Measurements from ENCODE around the gene NBPF3.
"Not testable (repeated sequence)": the region's sequence is repeated elsewhere in the genome, so short reads cannot be mapped to it uniquely, and the experiment has no call there.

NBPF3 gene

DNA sequence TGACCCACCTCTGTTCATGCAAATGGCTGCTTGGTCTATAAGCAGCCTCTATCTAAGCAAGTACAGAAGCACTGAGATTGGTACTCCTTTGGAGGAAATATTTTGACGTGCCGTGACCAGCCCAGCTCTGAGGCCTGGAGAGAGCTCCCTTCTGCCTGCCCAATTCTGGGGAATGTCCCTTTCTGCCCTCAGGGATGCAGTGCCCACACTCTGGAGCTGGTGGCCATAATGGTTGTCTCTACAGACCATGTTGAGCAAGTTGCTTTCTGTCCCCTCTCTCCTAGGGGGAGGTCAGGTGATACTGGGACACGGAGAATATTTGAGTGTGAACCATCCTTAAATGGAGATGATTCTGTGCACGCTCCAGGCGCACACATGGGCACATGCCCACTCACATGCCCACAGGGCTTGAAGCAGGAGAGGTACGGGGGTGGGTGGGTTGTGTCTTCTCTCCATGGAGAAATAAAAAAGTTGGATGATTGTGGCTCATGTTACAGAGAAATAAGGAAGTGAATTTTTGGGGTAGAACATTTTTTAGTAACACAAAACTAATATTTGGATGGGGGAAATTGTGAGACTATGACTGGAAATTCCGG, 55.4 kb downstream of the NBPF3 start:
- DNase-seq, result no peak

DNA sequence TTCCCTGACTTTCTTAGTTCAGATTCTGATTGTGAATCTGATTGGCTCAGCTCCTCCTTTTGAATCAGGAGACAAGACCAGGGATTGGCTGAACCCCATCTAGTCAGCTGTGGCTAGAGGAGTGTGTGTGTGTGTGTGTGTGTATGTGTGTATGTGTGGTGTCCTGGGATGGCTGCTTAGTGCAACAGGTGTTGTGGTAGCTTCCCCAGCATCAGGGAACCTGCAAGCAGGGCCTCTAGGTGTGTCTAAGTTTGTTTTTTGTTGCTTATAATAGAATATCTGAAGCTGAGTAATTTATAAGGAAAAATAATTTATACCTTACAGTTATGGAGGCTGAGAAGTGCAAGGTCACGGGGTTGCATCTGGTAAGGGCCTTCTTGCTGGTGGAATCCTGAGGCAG, 56.1 kb downstream of the NBPF3 start:
- no peak for DNase-seq

DNA sequence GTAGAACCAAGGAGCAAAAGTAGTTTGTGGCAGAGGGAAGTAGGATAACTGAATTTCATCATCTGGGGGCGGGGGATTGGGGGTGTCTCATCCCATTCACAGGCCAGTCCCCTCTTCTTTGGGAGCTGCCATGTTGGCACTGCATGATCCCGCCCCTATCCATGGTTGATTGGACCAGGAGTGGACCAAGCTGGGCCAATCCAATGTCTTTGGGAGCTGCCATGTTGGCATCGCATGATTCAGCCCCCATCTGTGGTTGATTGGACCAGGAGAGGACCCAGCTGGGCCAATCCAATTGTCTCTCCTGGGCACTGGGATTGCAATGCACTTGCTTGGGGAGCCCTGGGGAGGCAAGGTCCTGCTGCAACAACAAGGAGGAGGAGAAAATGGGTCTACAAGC, 56.9 kb downstream of the NBPF3 start:
- no peak for DNase-seq

DNA sequence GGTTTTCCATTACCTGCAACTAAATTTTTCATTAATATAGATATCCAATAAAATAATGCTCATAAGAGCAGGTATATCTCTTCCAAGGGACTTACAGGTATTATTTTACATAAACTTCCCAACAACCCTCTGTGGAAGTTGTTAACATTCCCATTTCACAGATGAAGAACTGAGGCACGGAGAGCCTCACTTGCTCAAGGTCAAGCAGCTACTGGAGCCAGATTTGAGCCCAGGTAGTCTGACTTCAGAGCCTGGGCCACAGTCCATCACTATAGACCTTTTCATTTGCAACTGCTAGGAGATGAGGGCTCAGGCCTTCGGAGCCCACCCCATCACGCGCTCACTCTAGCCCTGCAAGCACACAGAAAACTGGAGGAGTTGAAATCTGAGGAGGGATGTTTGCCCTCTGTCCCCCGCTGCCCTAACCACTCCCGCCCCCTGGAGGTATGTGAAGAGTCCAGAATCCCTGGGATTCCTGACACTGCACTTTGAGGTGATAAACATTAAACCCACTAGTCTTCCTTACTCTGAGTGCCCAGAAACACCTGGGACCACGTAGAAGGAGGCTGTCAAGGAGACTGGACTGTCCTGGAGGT, 57.6 kb downstream of the NBPF3 start:
- no peak for DNase-seq

DNA sequence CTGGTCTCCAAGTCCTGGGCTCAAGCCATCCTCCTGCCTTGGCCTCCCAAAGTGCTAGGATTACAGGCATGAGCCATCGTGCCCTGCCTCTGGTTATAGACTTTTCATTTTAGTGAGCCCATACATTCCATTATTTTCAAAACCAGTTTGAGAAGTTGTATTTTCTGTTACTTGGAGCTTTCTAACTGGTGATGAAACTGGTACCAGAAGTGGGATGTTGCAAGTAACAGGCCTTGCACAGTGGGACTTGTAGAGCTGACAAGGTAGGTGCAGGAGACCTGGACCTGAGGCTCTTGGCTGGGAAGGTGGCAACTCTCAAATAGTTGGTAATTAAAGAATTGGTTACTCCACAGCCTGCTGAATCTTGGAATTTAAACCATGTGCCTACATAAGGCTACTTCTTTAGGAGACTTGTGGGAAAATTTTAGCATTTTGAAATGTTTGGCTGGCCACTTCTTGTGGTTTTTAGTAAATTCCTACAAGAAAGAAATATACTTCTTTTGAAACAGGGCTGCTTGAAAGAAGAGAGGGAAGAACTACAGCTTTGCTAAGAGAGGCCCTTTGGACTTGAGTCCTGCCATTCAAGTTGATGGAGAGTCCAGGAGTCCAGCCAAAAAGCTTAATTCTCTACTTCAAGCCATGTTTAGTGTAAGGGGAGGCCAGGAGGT, 59.5 kb downstream of the NBPF3 start:
- no peak for DNase-seq

DNA sequence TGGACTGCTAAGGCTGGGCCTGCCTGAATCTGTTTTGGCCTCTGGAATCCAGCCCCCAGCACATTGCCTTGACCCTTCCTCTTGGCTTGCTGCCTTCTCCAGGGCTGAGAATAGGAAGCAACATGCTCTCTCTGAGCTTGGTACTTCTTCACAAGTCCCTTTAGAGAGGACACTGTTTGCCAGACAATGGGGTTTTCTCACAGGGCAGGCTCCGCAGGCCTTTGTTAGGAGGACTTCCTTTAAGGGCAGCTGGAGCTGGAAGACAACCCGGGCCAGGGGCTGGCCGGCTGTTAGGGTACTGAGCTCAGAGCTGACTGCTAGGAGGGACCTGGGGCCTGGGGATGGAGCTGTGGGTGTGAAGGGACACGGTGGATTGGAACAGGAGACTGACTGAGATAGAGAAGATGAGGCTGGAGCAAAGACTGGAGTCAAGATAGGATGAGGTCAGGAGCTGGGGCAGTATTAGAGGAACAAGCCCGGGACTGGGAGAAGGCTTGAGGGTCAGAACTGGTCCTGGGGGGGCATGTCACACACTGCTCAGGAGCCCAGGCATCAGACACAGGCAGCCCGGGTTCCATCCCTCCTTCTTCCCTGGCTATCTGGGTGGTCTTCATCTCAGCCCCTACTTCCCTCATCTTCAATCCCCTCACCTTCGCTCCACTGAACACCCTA, 63.9 kb downstream of the NBPF3 start:
- no peak for DNase-seq

DNA sequence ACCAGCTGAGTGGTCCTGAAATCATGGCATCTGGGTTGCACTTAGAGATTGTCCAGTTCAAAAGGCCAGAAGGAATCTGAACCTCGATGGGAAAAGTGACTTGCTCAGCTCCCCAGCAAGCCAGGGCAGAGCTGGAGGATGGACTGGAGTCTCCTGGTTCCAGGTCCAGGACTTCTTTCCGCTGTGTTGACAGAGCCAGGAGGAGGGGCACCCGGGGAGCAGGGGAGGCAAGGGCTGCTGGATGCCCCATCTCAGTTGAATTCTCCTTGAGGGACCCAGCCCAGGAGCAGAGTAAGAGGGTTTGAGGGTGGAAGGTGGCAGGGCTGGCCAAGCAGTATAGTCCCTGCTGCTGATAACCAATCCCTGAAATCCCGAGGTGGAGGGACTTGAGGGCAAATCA, 66.9 kb downstream of the NBPF3 start:
- no peak for DNase-seq

DNA sequence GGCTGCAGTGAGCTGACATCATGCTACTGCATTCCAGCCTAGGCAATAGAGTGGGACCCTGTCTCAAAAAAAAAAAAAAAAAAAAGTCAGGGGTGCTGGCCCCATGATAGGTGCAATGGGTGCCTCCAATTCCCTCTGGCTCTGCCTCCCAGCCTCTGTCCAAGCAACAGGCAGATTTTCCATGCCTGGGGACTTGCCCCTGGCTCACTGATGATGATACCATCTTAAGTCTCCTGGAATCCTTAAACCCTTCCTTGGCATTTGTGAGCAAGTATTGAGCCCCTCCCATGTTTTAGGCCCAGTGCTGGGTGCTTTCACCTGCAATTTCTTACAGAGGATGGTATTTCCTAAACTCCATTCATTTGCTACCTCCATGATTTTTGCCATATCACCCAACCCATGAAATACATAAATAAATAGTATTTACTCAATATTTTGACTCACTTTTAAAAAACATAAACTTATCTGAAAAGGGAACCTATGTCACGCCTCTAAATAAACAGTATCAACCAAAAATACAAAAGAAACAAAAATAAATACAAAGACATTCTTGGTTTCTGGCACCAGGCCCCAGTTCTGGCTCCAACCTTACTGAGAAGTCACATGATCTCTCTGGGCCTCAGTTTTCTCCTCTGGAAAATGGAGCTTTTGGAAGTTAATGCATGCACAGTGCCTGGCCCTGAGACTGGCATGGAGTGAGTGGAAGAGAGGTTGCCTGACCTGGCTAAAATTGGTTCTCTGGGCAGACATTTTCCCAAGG, 67.8 kb downstream of the NBPF3 start:
- DNase-seq, result no peak

DNA sequence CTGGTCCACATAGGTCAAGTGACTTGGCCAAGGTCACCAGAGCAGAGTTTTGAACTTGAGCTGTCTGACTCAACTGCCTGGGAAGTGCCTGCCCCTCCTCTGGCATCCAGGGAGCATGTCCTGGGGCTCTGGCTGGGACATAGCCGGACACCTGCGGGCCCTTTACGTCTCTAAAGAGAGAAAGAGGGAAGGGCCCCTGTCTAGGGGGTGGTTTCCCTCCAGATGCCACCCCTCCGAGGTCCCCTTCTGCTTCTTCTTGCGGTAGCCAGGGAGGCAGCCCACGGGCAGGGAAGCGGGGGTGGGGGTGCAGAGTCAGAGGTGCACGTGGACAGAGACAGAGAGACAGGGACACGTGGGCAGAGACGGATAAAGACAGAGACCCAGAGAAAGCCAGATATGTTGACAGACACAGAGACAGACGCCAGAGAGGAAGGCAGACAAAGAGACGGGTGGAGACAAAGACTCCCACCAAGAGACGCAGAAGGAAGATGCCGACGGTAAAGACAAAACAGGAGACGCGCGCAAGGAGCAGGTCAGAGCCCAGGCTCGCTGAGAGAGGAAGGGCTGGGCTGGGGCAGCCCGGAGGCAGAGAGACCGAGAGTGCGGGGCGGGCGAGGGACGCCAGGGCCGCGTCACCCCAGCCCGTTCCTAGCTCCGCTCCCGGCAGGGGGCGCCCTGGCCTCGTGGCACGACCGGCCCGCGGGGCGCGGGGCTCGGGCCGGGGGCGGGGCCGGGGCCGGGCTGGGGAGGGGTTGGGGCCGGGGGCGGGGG, 68.8 kb downstream of the NBPF3 start:
- DNase-seq, result no peak

DNA sequence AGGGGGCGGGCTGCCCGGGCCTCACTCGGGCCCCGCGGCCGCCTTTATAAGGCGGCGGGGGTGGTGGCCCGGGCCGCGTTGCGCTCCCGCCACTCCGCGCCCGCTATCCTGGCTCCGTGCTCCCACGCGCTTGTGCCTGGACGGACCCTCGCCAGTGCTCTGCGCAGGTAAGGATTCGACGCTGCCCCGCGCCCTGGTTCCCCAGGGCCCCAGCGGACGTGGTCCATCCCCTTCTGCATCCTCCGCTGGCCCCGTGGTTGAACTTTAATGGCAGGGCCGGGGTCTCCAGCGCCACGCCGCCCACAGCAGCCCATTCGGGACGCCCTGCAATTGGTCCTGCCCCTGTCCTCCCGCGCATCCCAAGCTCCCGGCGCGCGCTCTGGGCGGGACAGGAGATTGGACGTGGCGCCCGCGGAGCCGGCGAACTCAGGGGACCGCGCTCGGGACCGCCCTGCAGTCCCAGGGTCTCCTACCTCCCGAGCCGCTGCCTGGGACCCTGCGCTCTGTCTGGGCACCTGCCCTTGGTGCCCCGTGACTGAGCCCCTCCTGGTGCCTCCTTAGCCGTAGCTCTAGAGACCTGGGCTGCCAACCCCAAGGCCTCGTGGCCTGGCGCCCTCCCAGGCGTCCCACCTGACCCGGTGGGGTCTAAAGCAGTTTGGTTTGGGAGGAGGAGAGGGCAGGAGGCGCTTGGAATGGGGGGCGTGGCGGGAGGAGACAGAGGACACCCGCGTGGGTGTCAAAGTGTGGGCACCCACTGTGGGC, 69.6 kb downstream of the NBPF3 start, which contains the start of gene ALPL:
ALPL (plus strand) TSS at position 73 of the 762 bp plus-strand sequence. CDS start 44,659 bp downstream, outside the sequence.
- DNase-seq, result no peak

DNA sequence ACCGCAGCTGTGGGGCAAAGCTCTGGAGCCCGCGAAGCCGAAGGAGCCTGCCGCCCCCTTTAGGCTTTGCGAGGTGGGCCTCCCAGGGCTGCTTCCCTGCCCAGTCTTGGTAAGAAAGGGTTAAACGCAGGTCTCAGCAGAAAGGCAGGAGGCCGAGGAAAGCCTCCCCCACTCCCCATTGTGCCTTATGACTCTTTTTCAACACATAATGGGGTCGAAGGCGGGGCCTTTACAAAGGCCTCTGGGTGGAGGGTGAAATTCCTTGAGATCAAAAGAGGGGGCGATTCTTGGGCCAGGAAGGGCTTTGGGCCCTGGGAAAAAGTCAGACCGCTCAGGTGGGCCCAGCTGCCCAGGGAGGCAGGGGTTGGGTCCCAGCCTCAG, 70.2 kb downstream of the NBPF3 start:
- no peak for DNase-seq

DNA sequence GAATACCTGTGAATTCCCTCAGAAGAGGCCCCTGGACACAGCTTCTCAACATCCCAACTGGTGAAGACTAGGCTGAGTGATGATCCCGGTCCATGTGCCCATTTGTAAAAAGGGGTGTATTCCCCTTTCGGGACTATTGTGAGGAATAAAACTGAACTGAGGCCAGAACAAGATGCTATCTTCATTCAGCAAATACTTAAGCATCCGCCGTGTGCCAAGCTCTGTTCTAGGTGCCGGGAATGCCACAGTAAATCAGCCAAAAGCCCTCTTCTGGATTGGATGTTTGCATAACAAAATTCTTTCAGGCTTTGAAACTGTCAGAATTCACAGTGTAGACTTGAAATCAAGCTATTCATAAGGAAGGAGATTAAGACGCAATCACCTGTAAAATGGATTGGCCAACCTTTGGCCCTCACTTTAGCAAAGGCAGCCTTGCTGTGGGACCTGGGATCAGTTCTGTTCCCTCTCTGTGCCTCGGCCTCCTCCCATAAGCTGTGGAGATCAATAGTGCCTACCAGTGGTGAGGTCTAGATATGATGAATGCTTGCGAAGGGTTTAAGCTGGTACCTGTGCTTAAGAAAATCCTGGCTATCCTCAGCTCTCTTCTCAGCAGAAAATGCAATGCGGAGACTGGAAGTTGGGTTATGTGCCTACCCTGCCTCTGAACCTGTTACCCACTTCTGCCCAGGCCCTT, 71.1 kb downstream of the NBPF3 start:
- DNase-seq, result no peak

DNA sequence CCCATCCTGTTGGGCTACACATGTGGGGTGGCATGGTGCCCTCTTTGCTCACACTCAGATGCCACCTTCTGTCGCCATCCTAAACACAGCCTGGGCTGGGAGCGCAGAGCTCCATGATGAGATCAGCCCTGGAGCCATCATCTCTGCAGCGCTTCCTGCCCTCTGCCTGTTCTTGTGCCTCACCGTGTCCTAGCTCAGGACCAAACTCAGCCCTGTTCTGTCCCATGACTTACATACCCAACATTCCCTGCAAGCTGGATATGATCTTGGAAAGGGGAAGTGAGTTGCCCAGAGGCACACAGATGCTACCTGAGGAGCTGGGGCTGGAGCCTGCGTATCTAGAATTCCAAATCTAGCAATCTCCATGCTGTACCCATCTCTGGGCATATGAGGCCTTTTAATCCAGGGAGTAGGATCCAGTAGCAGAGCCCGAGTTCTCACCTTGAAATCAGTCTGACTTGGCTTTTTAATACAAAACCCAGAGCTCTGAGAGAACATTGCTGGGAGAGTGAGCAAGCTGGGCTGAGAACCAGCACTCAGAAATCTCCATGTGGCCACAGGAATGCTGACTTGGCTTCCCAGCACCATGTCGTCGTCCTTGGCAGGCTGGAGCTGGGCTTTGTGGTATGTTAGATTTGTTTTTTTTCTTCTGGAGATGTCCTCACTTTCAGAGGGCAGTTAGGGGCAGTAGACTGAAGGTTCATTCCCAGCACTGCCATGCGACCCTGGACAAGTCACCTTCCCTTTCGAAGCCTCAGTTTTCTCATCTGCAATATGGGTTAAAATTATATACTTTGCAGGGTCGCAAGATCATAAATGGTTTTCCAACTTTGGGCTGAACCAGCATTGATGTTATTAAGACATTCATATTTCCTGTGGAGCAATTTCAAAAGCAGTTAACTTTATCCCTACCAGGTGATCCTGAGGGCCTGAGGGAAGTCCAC, 71.9 kb downstream of the NBPF3 start:
- no peak for DNase-seq

DNA sequence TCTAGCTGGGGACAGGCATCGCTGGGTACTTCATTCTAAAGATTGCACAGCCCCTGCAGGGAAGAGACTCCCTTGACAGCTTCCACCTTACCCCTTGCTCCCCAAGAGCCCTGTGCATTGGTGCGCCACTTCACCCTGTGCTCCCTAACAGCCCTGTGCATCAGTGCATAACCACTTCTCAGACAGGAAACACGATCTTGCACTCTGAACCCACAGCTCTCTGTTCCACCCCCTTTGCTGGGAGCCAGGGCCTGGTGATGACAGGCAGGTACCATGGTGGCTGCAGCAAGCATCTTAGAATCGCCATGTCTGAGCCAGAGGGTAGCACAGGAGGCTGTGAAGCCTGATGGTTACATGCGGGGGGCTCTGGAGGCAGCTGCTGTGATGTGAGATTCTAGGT, 74.3 kb downstream of the NBPF3 start:
- no peak for DNase-seq

DNA sequence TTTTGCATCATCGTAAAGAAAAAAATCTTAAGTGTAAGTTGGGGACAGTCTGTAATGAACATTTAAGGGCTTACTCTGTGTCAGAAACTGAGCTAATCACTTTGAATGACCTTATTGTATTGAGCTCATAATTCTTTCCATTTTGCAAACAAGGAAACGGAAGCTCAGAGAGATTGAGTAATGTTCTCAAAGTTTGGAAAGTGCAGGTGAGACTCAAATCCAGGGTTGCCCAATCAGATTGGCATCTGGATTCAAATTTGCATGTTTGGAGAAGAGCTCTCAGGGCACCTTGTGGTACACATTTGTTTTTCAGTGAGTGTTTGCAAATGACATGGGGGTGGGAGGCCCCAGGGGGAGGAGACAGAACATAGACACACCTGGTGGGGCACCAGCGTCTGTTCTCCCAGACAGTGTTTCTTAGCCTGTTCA, 77.2 kb downstream of the NBPF3 start:
- DNase-seq, result no peak

DNA sequence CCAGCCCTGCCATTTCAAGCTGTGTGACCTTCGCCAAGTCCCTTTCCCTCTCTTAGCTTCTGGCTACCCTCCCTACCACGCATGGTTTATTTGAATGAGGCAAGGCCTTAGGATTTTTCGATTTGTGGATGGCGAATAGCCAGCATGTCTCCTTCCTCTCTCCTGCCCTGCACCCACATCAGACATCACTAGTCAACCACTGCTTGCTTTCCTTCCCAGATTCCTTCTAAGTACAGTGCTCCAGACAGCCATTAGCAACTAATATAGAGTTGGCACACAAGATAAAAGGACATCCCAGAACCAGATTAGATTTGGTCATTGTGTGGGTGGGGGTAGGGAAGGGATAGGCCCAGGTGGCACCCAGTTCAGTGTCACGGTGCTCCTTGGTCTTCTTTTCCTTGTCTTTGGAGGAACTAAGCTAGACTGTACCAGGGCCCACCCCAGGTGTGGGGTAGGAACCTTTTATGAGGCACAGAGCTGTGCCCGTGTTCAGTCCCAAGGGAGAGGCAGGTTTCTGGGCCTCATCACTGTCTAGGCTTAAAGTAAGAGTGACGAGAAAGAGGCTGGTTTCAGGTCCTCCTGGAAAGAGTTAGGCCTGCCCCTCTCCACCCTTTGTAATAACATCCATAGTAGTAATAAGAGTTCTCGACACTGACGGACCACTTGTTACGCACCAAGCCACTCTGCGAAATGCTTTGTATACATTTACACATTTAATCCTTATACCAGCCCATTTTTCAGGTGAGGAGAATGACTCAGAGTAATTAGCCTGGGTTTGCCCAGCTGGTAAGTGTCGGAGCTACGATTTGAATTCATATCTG, 77.9 kb downstream of the NBPF3 start:
- no peak for DNase-seq

DNA sequence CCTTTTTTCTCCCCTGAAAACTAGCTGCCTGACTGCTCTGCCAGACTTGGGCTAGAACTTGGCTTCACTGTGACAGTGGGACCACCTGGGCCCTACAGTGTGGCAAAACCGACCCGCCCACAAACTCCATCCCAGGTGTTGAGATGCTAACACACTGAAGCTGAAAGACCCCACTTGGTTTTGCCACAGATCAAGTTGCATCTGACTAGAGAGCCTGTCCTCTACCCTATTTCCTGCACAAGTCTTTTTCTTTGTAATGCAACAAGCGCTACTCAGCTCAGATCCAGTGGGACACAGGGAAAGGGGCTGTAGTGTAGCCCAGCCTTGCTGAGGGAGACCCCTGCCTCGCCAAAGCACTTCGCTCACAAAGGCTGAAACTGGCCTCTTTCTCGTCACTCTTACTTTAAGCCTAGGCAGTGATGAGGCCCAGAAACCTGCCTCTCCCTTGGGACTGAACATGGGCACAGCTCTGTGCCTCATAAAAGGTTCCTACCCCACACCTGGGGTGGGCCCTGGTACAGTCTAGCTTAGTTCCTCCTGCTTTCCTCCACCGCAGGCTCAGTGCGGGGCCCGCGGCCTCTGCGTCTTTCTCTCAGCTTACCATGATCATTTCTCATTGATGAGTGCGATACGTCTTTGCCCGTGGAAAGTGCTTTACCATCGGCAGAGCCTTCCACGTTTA, 79.0 kb downstream of the NBPF3 start:
- no peak for DNase-seq

DNA sequence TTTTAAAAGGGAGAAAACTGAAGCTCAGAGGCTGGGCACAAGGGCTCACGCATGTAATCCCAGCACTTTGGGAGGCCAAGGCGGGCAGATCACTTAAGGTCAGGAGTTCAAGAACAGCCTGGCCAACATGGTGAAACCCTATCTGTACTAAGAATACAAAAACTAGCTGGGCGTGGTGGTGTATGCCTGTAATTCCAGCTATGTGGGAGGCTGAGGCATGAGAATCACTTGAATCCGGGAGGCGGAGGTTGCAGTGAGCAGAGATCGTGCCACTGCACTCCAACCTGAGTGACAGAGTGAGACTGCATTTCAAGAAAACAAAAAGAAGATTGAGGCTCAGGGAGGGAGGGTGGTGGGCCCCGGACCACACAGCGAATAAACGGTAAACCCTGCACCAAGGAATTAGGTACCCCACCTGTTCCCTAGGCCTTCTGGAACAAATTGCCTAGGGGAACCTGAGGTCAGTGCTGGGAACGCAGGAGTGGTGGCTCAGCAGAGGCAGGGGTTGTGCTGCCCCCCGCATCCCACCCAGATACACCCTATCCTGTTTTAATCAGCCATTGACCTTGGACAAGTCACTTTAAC, 79.6 kb downstream of the NBPF3 start:
- DNase-seq, result not testable (repeated sequence)
